Measurements from ENCODE around the gene PDE4D.
A peak's percentile ranks its signal among the peaks of the same experiment; 100 is the strongest.

Gene PDE4D

GRCh38 chr5:59125011-59125961 lies 768.2 kb downstream of the PDE4D start:
- DNase-seq = no peak

DNA sequence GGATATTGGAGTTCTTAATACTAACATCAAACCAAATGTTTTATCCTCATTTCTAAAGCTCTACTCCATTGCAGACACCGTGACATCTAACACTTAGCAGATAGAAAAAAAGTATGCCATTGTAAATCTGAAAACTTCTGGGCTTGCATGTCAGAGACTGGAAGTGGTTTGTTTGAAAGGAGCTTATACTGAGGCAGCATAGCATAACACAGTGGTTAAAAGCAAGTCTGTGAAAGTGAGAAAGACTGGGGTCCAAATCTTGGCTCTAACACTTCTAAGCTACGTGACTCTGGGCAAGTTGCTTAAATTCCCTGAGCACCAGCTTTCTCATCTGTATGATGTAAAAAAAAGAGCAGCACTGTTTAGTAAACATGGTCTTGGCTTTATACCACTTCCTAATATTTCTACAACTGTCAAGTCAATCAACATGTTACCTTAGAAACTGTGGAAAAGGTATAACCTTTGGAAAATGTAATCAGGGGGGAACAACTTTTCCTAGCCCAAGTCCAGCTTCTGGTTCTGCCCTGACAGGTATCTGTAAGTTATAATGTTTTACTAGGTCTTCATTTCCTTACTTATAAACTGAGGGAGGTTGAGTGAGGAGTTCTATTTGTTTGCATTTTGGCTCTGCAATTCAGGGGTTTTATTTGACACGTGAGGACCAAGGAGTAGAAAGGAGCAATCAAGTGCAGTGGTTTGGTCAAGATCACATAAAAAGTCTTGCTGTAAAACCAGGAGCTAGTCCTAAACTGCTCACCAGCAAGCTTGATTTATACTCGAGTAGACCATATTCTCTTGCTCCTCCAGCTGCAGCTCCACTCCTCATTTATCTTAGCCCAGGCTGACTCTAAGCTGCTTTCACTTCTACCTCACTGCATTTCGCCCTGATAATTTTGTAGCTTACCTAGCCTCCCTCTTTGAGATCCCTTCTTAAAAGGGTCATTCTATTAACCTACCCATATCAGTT lies 769.6 kb downstream of the PDE4D start:
- DNase-seq = no peak

- no peak for DNase-seq
Measured at GRCh38 chr5:59119480-59119879, 774.0 kb downstream of the PDE4D start.

DNA sequence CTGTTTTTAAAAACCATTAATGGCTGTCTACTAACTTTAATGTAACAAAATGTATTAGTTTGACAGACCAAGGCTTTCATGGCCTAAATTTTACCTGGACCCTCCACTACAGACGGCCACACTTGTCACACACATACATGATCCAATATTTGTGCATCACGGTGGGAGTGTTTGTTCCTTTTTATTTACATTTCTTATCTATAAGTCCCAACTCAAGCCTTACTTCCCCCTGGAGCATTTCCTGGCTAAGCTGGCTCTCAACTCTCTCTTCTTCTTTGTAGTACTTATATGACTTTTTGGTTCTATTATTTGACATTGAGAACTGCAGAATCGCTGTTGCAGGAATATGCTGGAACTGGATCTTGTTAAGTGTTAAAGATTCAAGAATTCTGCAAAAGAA lies 776.2 kb downstream of the PDE4D start:
- DNase-seq = no peak

DNA sequence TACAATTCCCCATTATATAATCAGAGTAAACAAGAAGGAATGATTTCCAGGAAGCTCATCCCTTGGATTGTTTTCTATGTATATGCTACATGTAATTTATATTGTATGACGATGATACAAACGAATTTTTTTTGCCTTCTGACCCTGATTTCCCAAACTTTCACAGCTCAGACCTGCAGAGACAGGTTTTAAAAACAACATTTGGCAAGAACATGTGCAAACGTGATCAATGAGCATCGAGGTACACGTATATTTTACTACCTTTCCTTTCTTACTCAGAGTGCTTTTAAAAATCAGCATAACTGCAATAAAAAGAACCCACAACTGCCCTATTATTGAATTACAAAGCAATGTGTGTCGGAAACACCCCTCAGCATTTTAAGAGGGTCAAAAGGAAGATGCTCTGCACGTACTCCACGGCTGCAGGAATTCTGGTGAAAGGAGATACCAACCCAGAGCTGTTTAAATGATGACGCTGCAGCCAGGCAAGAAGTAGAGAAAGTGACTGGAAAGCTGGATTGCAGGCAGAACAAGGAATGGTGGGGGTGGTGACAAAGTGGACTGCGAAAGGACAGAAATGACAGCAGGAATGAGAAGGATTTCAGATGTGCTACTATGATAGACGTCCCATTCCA lies 777.2 kb downstream of the PDE4D start:
- DNase-seq = no peak

DNA sequence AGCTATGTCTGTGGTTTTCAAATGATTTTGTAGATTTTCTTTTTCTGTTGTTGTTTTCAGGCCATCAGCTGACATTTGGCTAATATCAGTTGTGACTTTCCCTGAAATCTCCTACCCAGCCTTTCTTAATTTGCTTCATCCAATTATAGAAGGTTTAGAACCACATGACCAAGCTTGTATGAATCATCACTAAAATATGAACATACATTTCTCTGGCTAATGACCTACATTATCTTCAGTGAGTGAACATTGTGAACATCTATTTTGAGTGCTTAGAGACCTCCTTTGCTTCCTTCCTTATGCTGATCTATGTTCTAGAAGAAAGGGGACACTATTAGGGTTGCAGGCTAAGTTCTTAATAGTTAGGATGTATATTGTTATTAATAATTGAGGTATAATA lies 778.2 kb downstream of the PDE4D start:
- DNase-seq = no peak

DNA sequence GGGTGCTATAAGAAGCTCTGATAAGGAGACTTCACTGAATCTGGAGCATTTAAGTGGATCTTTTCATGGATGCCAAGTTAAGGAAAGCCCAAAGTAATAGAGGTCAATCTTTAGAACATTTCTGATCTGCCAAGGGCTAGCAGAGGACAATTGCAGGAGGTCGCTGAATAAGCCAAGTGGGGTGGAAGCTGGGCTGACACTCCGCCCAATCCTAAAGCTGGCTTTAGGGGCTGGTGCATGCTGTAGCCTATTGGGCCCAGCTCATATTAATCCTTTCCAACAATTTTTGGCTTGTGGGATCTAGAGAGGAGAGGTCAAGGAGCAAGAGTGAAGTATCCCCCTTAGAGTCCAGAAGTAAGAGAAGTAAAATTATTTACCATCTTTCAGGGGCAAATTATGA lies 784.1 kb downstream of the PDE4D start:
- no peak for DNase-seq

DNA sequence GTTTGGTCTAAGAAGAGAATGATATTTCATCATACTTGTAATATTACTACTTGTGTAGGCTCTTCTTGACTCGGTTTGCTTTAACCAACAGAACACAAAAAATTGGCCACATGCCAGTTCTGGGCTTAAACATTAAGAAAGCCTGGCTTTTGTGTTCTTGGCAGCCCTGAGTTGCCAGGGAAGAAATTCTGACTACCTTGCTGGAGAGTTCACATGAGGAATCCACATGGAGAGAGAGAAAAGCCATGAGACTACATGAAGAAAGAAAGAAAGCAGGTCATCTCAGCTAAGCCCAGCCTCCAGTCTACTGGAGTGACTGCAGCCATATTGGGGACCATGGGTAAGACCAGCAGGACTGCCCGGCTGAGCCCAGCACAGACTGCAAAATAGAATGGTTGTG lies 785.8 kb downstream of the PDE4D start:
- no peak for DNase-seq

- no peak for DNase-seq
Measured at GRCh38 chr5:59104400-59105127, 789.0 kb downstream of the PDE4D start.

DNA sequence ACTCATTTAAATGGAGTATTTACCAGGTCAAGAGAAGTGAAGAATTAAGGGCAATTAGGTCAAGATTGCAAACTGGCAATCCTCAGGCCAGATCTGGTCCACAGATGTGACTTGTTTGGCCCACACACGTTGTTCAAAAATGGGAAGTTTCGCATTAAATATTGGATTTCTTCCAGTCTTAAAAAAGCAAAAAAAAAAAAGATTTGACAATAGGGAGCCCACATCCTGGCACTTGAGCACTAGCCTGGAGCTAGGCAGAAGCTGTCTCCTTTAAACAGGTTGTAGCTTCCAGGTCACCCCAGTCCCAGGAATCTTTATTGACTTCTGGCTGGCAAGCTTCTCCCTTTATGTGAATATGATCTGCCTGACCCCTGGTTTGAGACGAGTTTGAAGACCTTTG lies 790.2 kb downstream of the PDE4D start:
- DNase-seq = no peak

GRCh38 chr5:59102437-59102836 lies 791.1 kb downstream of the PDE4D start:
- no peak for DNase-seq

- no peak for DNase-seq
Measured at GRCh38 chr5:59100875-59101274, 792.7 kb downstream of the PDE4D start.

GRCh38 chr5:59099995-59100345 lies 793.6 kb downstream of the PDE4D start:
- DNase-seq = no peak

GRCh38 chr5:59099270-59099994 lies 794.1 kb downstream of the PDE4D start:
- DNase-seq = peak; percentile 38

DNA sequence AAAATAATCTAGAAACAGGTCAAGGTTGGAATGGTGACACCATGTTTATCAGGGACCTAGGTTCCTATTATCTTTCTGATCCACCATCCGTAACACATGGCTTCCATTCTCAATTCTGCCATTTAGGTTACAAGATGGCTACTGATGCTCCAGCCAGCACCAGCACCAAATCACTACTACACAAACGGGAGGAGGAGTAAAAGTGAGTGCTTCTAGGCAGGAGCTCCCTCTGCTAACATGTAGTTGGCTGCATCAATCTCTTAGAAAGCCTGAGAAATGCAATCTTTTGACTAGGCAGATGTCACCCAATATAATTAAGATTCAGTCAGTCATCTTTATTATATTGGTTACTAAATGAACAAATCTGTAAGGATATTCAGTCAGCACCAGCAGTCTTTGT lies 794.8 kb downstream of the PDE4D start:
- no peak for DNase-seq

DNA sequence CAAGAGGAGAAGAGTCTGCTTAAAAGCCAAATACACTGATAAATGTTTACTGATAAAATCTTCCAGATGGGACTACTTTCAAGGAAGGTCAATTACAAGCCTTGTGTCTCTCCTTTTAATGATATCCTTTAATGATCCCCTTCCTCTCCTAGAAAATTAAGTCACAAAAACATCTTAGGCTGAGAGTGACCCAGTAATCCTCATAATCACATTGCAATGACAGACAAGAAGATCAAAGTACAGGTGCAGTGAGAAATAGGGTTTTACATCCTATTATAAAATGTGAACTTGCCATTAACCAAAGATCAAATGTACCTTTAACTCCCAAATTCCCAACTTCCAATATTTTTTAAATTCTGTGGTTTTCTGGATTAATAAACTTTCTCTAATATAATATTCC lies 795.8 kb downstream of the PDE4D start:
- DNase-seq = no peak

DNA sequence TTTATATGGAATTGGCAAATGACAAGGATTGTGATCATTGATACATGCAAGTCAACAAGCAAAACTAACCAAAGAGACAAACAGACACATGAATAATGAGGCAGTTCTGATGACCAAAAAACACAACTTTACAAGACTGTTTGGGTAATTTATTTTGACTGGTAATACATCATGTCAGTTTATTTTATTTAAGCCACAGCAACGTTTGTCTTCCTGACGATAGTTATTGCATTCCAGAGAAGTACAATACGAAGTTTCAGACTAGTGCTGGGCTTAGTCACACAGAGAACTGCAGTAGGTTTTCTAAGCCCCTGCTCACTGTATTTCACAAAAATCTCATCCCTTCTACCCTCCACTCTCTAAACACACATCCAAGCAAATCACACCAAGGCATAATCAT lies 796.4 kb downstream of the PDE4D start:
- DNase-seq = no peak

GRCh38 chr5:59095480-59095879 lies 798.0 kb downstream of the PDE4D start:
- no peak for DNase-seq

- DNase-seq = no peak
Measured at GRCh38 chr5:59094864-59095263, 798.7 kb downstream of the PDE4D start.

DNA sequence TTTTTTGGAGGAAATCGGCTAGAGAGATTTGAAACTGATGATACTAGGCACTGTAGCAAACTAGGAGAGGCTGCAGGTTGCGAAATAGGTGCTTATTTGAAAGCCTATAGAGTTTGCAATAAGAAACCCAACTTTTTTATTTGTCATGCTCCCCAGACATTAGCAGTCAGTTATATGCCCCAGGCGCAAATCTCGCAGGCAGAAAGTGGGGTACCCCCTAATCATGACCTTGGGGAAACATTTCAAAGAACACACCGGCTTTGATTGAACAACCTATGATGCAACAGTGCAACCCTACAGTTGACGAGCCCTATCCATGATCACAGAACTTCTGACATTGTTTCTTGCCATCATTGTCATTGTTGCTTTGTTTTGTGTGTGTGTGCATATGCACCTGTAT lies 800.2 kb downstream of the PDE4D start:
- no peak for DNase-seq

DNA sequence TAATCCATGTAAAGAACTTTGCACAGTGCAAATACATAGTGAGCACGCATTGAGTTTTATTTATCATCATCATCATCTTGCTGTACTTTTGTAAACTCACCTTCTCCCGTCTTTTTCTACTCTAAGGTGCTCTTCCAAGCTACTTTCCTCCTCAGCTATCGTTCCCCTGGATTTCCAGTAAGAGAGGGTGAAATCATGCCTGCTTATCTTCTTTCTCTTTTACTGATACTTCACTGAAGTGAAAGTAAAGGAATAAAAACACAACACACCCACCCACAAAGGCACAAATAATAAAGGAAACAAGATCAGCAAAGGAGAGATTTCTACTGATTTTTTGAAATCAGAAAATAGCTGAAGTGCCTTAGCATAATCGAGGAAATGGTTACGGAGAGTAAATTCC lies 800.8 kb downstream of the PDE4D start:
- no peak for DNase-seq

GRCh38 chr5:59091965-59092364 lies 801.6 kb downstream of the PDE4D start:
- DNase-seq = no peak
